Liver (tissue), 9 donors: ENCODE data around the gene VPS26C. TPM values are rescaled to one million over a fixed set of nuclear protein-coding genes. Genes with fewer than 3 reads are reported as not detected.

Experiments used
- DNase-seq: peaks from one replicate; pipeline ENCODE4 v3.0.0-alpha.2; 2017; ENCODE audit warnings: low spot score
- H3K27ac ChIP-seq, 2 donors: one replicate each; pipeline ENCODE4 v1.7.0; 2013; ENCODE audit warnings: inconsistent platforms in 2 of 2, low read length in 2 of 2, control low read depth in 1 of 2, low read depth in 1 of 2, mild to moderate bottlenecking in 1 of 2
- H3K27me3 ChIP-seq, 4 donors: one replicate each; pipeline versions ENCODE4 v1.6.1 to v1.7.0; 2013; ENCODE audit warnings: low read length in 3 of 4, inconsistent platforms in 1 of 4, mild to moderate bottlenecking in 1 of 4, moderate library complexity in 1 of 4; ENCODE audit not compliant: control insufficient read depth in 4 of 4, insufficient read depth in 4 of 4
- H3K36me3 ChIP-seq, 4 donors: one replicate each; pipeline versions ENCODE4 v1.6.1 to v1.7.0; 2013; ENCODE audit warnings: low read length in 3 of 4, mild to moderate bottlenecking in 3 of 4, low read depth in 1 of 4, moderate library complexity in 1 of 4; ENCODE audit not compliant: control insufficient read depth in 4 of 4, insufficient read depth in 3 of 4
- H3K4me1 ChIP-seq, 4 donors: one replicate each; pipeline versions ENCODE4 v1.6.1 to v1.7.0; 2013; ENCODE audit warnings: low read length in 3 of 4, mild to moderate bottlenecking in 3 of 4, moderate library complexity in 1 of 4; ENCODE audit not compliant: control insufficient read depth in 4 of 4, insufficient read depth in 4 of 4
- H3K4me3 ChIP-seq, 3 donors: one replicate each; pipeline versions ENCODE4 v1.6.1 to v1.7.0; 2013; ENCODE audit warnings: low read length in 3 of 3, control low read depth in 1 of 3, low read depth in 1 of 3, mild to moderate bottlenecking in 1 of 3
- H3K9ac ChIP-seq, 2 donors: one replicate each; pipeline ENCODE4 v1.7.0; 2013; ENCODE audit warnings: low read length in 2 of 2, mild to moderate bottlenecking in 2 of 2, moderate library complexity in 2 of 2, control low read depth in 1 of 2, low read depth in 1 of 2
- H3K9me3 ChIP-seq, 4 donors: one replicate each; pipeline versions ENCODE4 v1.6.1 to v1.7.0; 2013; ENCODE audit warnings: low read length in 3 of 4; ENCODE audit not compliant: control insufficient read depth in 4 of 4
- CTCF ChIP-seq: fragments of 150-350 bp; IDR thresholded peaks from 2 replicates; pipeline ENCODE4 v1.5.1; 2017; ENCODE audit warnings: improper control_type of control experiment, low read depth, low read length; ENCODE audit not compliant: missing input control
- EGR1 ChIP-seq, 2 donors: IDR thresholded peaks; 2 replicates each; pipeline ENCODE4 v1.6.1; 2016 to 2018; ENCODE audit warnings: antibody characterized with exemption in 2 of 2, low read depth in 2 of 2
- FOXA1 ChIP-seq: IDR thresholded peaks from 2 replicates; pipeline ENCODE4 v1.6.1; 2016; ENCODE audit warnings: antibody characterized with exemption
- FOXA2 ChIP-seq: IDR thresholded peaks from 2 replicates; pipeline ENCODE4 v1.6.1; 2016; ENCODE audit warnings: antibody characterized with exemption
- GABPA ChIP-seq, 2 donors: IDR thresholded peaks in 1 of 2; conservative IDR thresholded peaks in 1 of 2; 2 replicates each; pipeline ENCODE4 v1.6.1; 2016; ENCODE audit warnings: antibody characterized with exemption in 2 of 2, mild to moderate bottlenecking in 1 of 2, moderate library complexity in 1 of 2
- HNF4A ChIP-seq, 2 donors: conservative IDR thresholded peaks; 2 replicates each; pipeline ENCODE4 v1.6.1; 2016; ENCODE audit warnings: antibody characterized with exemption in 2 of 2, mild to moderate bottlenecking in 2 of 2
- HNF4G ChIP-seq: IDR thresholded peaks from 2 replicates; pipeline ENCODE4 v1.6.1; 2016; ENCODE audit warnings: antibody characterized with exemption
- JUND ChIP-seq, 2 donors: IDR thresholded peaks; 2 replicates each; pipeline ENCODE4 v1.6.1; 2016; ENCODE audit warnings: antibody characterized with exemption in 2 of 2
- MAX ChIP-seq: IDR thresholded peaks from 2 replicates; pipeline ENCODE4 v1.6.1; 2016; ENCODE audit warnings: antibody characterized with exemption
- NR2F2 ChIP-seq: IDR thresholded peaks from 2 replicates; pipeline ENCODE4 v1.6.1; 2016; ENCODE audit warnings: antibody characterized with exemption
- RAD21 ChIP-seq, 2 donors: IDR thresholded peaks; 2 replicates each; pipeline ENCODE4 v1.6.1; 2016; ENCODE audit warnings: antibody characterized with exemption in 2 of 2, mild to moderate bottlenecking in 2 of 2
- REST ChIP-seq: IDR thresholded peaks from 2 replicates; pipeline ENCODE4 v1.6.1; 2016; ENCODE audit warnings: antibody characterized with exemption, mild to moderate bottlenecking
- RXRA ChIP-seq, 2 donors: IDR thresholded peaks; 2 replicates each; pipeline ENCODE4 v1.6.1; 2017 to 2018; ENCODE audit warnings: antibody characterized with exemption in 2 of 2, mild to moderate bottlenecking in 1 of 2
- SP1 ChIP-seq: IDR thresholded peaks from 2 replicates; pipeline ENCODE4 v1.6.1; 2018; ENCODE audit warnings: antibody characterized with exemption, mild to moderate bottlenecking
- TAF1 ChIP-seq: conservative IDR thresholded peaks from 2 replicates; pipeline ENCODE4 v1.6.1; 2016; ENCODE audit warnings: antibody characterized with exemption, mild to moderate bottlenecking
- YY1 ChIP-seq: IDR thresholded peaks from 2 replicates; pipeline ENCODE4 v1.6.1; 2016; ENCODE audit warnings: antibody characterized with exemption, mild to moderate bottlenecking
- ZBTB33 ChIP-seq: IDR thresholded peaks from 2 replicates; pipeline ENCODE4 v1.6.1; 2016; ENCODE audit warnings: antibody characterized with exemption
- WGBS: extraction: QIAGEN DNeasy Blood & Tissue Kit; methylation state at CpG from one replicate; pipeline ENCODE4 v1.1.7; 2013; 5-methylcytosine and 5-hydroxymethylcytosine counted together
- polyA plus RNA-seq, 2 donors: library from polyadenylated mRNA; stranded (reverse) in 1 of 2; unstranded in 1 of 2; fragments of 200-250 nt in 1 of 2; fragments of >200 nt in 1 of 2; fragmentation: Nextera tagmentation in 1 of 2; extraction: Ambion mirVana in 1 of 2; gene quantifications; one replicate each; pipeline versions ENCODE4 v1.2.1 to v1.2.3, GENCODE V29; 2013 to 2015
- total RNA-seq, 2 donors: library from RNA; depleted of rRNA; stranded (reverse); fragments of >200 nt; gene quantifications; one replicate each; pipeline ENCODE4 v1.2.3, GENCODE V29; 2014
- TF ChIP-seq, protein P1 (sequence below): IDR thresholded peaks from 2 replicates; pipeline ENCODE4 v1.6.1; 2016; ENCODE audit warnings: antibody characterized with exemption
- donor health status: healthy.
- donor health status: healthy.
- donor health status: healthy.
- donor health status: healthy.
- donor health status: healthy.

The VPS26C gene
- total and polyA plus RNA-seq, 4 donors = 16.3 to 37.7 (median 22.8) TPM

DNA sequence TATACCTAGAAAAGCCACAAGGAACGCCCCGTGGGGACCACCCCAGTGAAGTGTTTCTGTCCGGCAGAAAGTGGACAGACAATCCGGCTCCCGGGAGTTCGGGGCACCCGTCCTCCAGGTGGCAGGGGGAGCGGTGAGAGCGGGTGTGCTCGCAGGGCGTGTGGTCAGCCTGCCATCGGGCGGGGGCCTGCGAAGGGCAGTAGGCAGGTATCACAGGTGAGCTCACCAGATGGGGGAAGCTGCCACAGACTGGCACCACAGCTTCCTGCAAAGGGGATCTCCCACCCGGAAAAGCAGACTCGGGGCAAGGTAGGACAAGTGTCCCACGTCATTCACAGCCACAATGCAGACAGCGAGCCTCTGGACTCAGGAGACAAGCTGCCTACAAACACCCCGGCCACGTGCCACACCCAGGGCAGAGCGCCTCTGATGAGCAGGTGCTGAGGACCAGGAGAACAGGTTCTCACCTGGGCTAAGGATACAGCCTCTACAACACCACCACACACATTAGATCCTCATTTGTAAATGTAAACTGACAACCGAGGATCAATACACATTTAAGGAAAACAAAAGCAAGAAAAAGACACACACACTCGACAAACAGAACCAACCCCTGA is 36.4 kb downstream of the VPS26C start:
- Histone ChIP-seq H3K4me3 (no peak overlapping the region), H3K27ac (no peak overlapping the region), H3K27me3 (no peaks in the 10 kb centered on the region), H3K9me3 (no peaks in the 10 kb centered on the region), H3K4me1 (no peaks in the 10 kb centered on the region), H3K9ac (no peak overlapping the region), H3K36me3 (peaks cover 8 to 47% (median 29%) of the 10 kb centered on the region in 4 donors)
- DNase-seq = no peak
- 95% methylated on average over 23 of the region's 23 CpGs for WGBS
- TF ChIP-seq YY1 = no peak
- no peak for TF ChIP-seq ZBTB33
- no peak for TF ChIP-seq CTCF
- no peak for TF ChIP-seq HNF4A (conservative IDR thresholded peaks at IDR 0.05)
- TF ChIP-seq SP1 = no peak
- TF ChIP-seq JUND (IDR thresholded peaks at IDR 0.05) = no peak
- TF ChIP-seq EGR1 (IDR thresholded peaks at IDR 0.05; ENCODE audit: low read depth in 2 of 2) = no peak
- TF ChIP-seq RAD21 (IDR thresholded peaks at IDR 0.05) = no peak
- TF ChIP-seq FOXA1 = no peak
- no peak for TF ChIP-seq TAF1
- no peak for TF ChIP-seq NR2F2
- TF ChIP-seq HNF4G = no peak
- no peak for TF ChIP-seq FOXA2
- TF ChIP-seq RXRA (IDR thresholded peaks at IDR 0.05) = no peak
- no peak for TF ChIP-seq GABPA (IDR thresholded peaks at IDR 0.05 in 1 of 2, conservative IDR thresholded peaks at IDR 0.05 in 1 of 2)
- TF ChIP-seq, protein P1, sequence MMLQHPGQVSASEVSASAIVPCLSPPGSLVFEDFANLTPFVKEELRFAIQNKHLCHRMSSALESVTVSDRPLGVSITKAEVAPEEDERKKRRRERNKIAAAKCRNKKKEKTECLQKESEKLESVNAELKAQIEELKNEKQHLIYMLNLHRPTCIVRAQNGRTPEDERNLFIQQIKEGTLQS = no peak
- no peak for TF ChIP-seq REST
- TF ChIP-seq MAX = no peak
